Glutamatergic neuron (in vitro differentiated cells): ENCODE measurements around the gene GALNT17. TPM values are rescaled to one million over a fixed set of nuclear protein-coding genes. Genes with fewer than 3 reads are reported as not detected.

Experiments used
- DNase-seq: peaks from one replicate; pipeline ENCODE4 v3.0.0; 2022
- H3K27ac Mint-ChIP-seq: one replicate; pipeline ENCODE4 v1.8.0; 2020; ENCODE audit warnings: mild to moderate bottlenecking, mixed read lengths, inconsistent platforms; ENCODE audit not compliant: unreplicated experiment
- H3K27me3 Mint-ChIP-seq: one replicate; pipeline ENCODE4 v1.8.0; 2020; ENCODE audit warnings: mild to moderate bottlenecking, moderate library complexity, mixed read lengths, inconsistent platforms; ENCODE audit not compliant: unreplicated experiment
- H3K36me3 Mint-ChIP-seq: one replicate; pipeline ENCODE4 v1.8.0; 2020; ENCODE audit warnings: mild to moderate bottlenecking, mixed read lengths, inconsistent platforms; ENCODE audit not compliant: unreplicated experiment
- H3K4me1 Mint-ChIP-seq: one replicate; pipeline ENCODE4 v1.8.0; 2020; ENCODE audit warnings: mild to moderate bottlenecking, low read depth, mixed read lengths, inconsistent platforms; ENCODE audit not compliant: unreplicated experiment
- H3K4me3 Mint-ChIP-seq: one replicate; pipeline ENCODE4 v1.8.0; 2020; ENCODE audit warnings: mild to moderate bottlenecking, mixed read lengths, inconsistent platforms; ENCODE audit not compliant: unreplicated experiment
- H3K9me3 Mint-ChIP-seq: one replicate; pipeline ENCODE4 v1.8.0; 2020; ENCODE audit warnings: mild to moderate bottlenecking, moderate library complexity, mixed read lengths, inconsistent platforms; ENCODE audit not compliant: unreplicated experiment
- CTCF ChIP-seq: fragments of 200-600 bp; sonication (generic); IDR thresholded peaks from one replicate; pipeline ENCODE4 v1.5.0; 2021; ENCODE audit not compliant: partially characterized antibody, unreplicated experiment
- total RNA-seq: library from RNA; stranded (reverse); fragmentation: NEBNext Ultra II Directional; extraction: Animal tissue kit (Norgen Biotek cat#: 25700); gene quantifications from one replicate; pipeline ENCODE4 v1.2.1, GENCODE V29; 2021; ENCODE audit not compliant: unreplicated experiment

The GALNT17 gene
- total RNA-seq, 1 donor from 2014 or later, result 42.0 TPM

- H3K27me3 Mint-ChIP-seq, result peaks cover 9% of the 10 kb centered on the region
- H3K4me3 Mint-ChIP-seq, result no peak overlapping the region
- H3K36me3 Mint-ChIP-seq, result no peaks in the 10 kb centered on the region
- peaks cover 15% of the 10 kb centered on the region for H3K4me1 Mint-ChIP-seq
- no peak overlapping the region for H3K27ac Mint-ChIP-seq
- TF ChIP-seq CTCF, result no peak
- peaks cover 15% of the 10 kb centered on the region for H3K9me3 Mint-ChIP-seq
- no peak for DNase-seq
Measured at GRCh38 chr7:71682181-71682580, 550.2 kb downstream of the GALNT17 start.

DNA sequence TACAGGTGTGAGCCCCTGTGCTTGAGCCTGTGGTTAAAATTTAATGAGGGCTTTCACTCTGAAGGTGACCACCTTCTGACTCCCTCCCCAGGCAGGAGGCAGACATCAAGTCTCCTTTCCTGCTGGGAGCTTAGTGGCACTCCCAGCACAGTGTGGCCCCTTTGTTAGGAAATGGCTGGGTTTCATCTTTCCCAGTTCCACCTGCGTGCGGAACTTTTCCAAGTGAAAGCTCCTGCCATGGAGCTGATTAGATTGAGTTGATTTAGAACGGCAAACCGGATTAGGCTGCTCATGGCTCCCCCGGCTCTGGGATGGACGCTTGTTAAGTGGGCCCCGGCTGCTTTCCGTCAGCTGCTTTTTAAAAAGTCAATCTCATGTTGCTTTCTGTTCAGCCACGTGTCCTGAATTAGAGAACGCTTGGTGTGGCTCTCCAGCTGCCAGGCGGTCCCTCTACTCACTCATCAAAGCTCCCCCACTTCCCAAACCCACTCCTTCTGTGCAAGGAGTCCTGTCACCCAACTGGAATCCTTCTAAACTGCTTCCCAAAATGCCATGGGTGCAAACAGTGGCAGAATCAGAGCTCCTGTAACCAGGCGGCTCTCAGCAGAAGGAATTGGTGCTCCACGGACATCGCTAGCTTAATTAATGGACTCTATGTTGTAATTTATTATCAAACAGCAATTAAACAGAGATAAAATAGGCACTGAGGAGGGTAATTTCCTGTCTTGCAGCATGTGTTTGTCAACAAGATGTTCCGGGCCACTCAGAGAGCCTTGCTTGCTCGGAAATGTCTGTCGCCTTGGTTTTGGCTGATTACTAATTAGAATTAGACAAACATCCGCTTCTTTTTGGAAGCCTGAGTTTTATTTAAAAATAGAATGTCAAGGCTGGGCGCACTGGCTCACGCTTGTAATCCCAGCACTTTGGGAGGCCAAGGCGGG lies 551.2 kb downstream of the GALNT17 start:
- Mint-ChIP-seq H3K4me3 (no peak overlapping the region), H3K36me3 (no peaks in the 10 kb centered on the region), H3K9me3 (peaks cover 15% of the 10 kb centered on the region), H3K27ac (peak overlapping the region; percentile 86), H3K27me3 (peaks cover 12% of the 10 kb centered on the region), H3K4me1 (peaks cover 21% of the 10 kb centered on the region)
- DNase-seq, result peak; percentile 31
- no peak for TF ChIP-seq CTCF

DNA sequence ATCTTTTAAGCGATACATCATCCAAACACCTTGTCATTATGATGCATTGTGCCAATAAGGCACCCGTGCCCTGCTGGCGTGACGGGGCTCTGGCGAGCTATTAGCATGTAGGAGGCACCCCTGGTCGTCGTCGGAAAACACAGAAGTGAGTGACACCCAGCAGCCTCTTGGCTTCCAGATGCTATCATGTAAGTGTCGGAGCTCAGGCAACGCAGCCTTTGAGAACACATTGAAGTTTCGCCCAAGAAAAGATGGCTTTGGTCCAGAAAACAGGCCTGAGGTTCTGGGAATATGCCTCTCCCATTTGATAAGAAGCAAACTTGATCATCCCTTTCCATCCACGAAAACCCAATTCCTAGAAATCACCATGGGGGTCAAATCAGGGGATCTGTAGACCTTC lies 555.3 kb downstream of the GALNT17 start:
- Mint-ChIP-seq H3K9me3 (peaks cover 9% of the 10 kb centered on the region), H3K27ac (peak overlapping the region; percentile 8), H3K4me3 (no peak overlapping the region), H3K4me1 (peaks cover 29% of the 10 kb centered on the region), H3K36me3 (no peaks in the 10 kb centered on the region), H3K27me3 (peaks cover 12% of the 10 kb centered on the region)
- TF ChIP-seq CTCF, result no peak
- DNase-seq, result no peak

DNA sequence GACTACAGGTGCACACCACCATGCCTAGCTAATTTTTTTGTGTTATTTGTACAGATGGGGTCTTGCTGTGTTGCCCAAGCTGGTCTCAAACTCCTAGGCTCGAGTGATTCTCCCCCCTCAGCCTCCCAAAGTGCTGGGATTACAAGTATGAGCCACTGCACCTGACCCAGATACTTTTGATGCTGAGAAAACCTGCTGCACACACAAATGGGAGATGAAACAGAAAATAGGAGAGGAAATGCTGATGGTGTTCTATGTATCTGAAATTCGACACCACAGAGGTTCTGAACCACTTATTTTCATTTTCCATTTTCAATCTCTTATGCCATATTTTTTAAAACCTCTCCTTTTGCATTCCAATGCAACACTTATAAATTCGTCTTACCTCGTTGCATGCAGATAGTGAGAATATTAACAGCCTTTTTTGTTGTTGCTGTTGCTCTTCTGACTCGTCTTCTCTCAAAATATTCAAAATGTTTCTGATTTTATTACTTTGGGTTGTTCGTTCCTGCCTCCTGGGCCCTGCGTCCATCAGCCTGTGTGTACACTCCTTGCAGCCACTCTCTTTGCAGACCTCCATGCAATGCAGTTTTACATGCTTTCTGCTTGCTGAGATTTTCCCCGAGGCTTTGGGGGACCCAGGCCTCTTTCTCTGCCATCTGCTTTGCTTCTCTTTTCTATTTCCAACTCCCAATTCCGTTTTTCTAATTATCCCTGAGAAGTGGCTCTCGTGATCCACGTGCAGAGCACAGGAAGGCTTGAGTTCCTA lies 556.1 kb downstream of the GALNT17 start:
- no peak for DNase-seq
- Mint-ChIP-seq H3K9me3 (peaks cover 8% of the 10 kb centered on the region), H3K27ac (peak overlapping the region; percentile 3), H3K36me3 (no peaks in the 10 kb centered on the region), H3K27me3 (peaks cover 11% of the 10 kb centered on the region), H3K4me3 (peak overlapping the region; percentile 44), H3K4me1 (peaks cover 27% of the 10 kb centered on the region)
- TF ChIP-seq CTCF, result no peak
